NAMALWA (cell line): ENCODE measurements around the gene AP1AR.
"Not testable (repeated sequence)": the region's sequence is repeated elsewhere in the genome, so short reads cannot be mapped to it uniquely, and the experiment has no call there.

Experiments
- DNase-seq: peaks from one replicate; pipeline ENCODE4 v3.0.0-alpha.2; 2015; ENCODE audit warnings: low spot score

AP1AR gene

GRCh38 chr4:112279025-112279881 lies 47.7 kb downstream of the AP1AR start:
- peak; percentile 40 for DNase-seq

- no peak for DNase-seq
Observed at GRCh38 chr4:112279882-112280315, 48.3 kb downstream of the AP1AR start.

GRCh38 chr4:112280386-112281056 lies 48.9 kb downstream of the AP1AR start:
- DNase-seq = no peak

- DNase-seq = not testable (repeated sequence)
Observed at GRCh38 chr4:112281895-112282398, 50.4 kb downstream of the AP1AR start.

GRCh38 chr4:112282860-112283667 lies 51.5 kb downstream of the AP1AR start:
- no peak for DNase-seq

- DNase-seq = peak; percentile 43
Observed at GRCh38 chr4:112284166-112284565, 52.6 kb downstream of the AP1AR start.

GRCh38 chr4:112284662-112285411 lies 53.2 kb downstream of the AP1AR start:
- DNase-seq = peak; percentile 50

- peak; percentile 75 for DNase-seq
Observed at GRCh38 chr4:112287258-112287989, 55.8 kb downstream of the AP1AR start.

- DNase-seq = peak; percentile 73
Observed at GRCh38 chr4:112288455-112288854, 56.9 kb downstream of the AP1AR start.

GRCh38 chr4:112289407-112290253 lies 58.0 kb downstream of the AP1AR start:
- DNase-seq = peak; percentile 40

- DNase-seq = peak; percentile 10
Observed at GRCh38 chr4:112290341-112290740, 58.8 kb downstream of the AP1AR start.

GRCh38 chr4:112296949-112297880 lies 65.6 kb downstream of the AP1AR start, which contains the start of gene ALPK1:
Gene ALPK1 (plus strand): TSS chr4:112297369.
- peak; percentile 77 for DNase-seq

GRCh38 chr4:112299721-112300120 lies 68.1 kb downstream of the AP1AR start:
- no peak for DNase-seq

- DNase-seq = no peak
Observed at GRCh38 chr4:112302320-112303274, 71.0 kb downstream of the AP1AR start.

GRCh38 chr4:112305477-112305876 lies 73.9 kb downstream of the AP1AR start:
- not testable (repeated sequence) for DNase-seq

- not testable (repeated sequence) for DNase-seq
Observed at GRCh38 chr4:112309263-112309791, 77.7 kb downstream of the AP1AR start.

GRCh38 chr4:112311516-112311915 lies 79.9 kb downstream of the AP1AR start:
- no peak for DNase-seq
